Measurements from ENCODE around the gene NMNAT2. TPM values are rescaled to one million over a fixed set of nuclear protein-coding genes. Genes with fewer than 3 reads are reported as not detected.
A peak's percentile ranks its signal among the peaks of the same experiment; 100 is the strongest.

Gene NMNAT2
- total and polyA plus RNA-seq, 2 of the 8 experiments (the other 6 are each of a cell fraction or from before 2014, with no cell fraction given): 6.5 to 20.9 TPM

DNA sequence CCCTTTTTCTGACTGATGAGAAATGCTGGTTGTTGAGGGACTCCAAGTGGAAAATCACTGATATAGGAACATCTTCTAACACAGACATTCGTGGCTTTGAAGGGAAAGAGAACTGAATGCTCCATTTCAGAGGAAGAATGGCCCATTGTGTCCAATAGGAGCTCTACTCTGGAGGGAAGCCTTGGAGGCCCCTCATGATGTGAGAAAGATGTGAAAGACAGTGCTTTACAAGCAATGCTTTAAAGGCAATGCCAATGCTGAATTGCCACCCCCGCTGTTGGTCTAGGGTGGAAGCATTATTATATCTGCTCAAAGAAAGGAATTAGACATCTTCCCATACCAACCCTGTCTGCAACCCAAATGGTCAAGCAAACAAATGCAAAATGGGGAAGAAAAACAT, 13.7 kb downstream of the NMNAT2 start:
- FAIRE-seq (no peak), DNase-seq (ENCODE audit: low read depth in 1 of 2, low spot score in 2 of 2) (no peak)
- Histone ChIP-seq H3K9ac (replicated peaks in 1 of 4; ENCODE audit: extremely low read depth in 1 of 4, low read depth in 3 of 4, low read length in 3 of 4) (no peak overlapping the region), H3K9me3 (ENCODE audit: insufficient read depth in 2 of 2, low read depth in 1 of 2, low read length in 1 of 2) (no peaks in the 10 kb centered on the region), H2AK5ac (ENCODE audit: low read depth, low read length) (peak overlapping the region; percentile 88), H3K36me3 (ENCODE audit: control insufficient read depth in 2 of 4, insufficient read depth in 4 of 4, low read length in 3 of 4) (no peaks in the 10 kb centered on the region), H3K4me2 (ENCODE audit: insufficient read depth in 1 of 2, low read depth in 2 of 2, low read length in 2 of 2) (peak overlapping the region; percentile 4 to 51; a peak in 3 of 4 replicates), H3K56ac (replicated peaks; ENCODE audit: insufficient read length, low read depth, low read length) (no peak overlapping the region), H3K14ac (ENCODE audit: insufficient read length) (no peak overlapping the region), H3K79me2 (ENCODE audit: control insufficient read depth in 1 of 2, insufficient read depth in 2 of 2, low read length in 2 of 2) (0 out of 4 replicates have a peak, but pooled peaks cover 0 to 4% of the 10 kb centered on the region in 2 experiments), H2BK5ac (ENCODE audit: low read depth, low read length) (peak overlapping the region; percentile 89), H3K23me2 (ENCODE audit: low read depth, low read length) (no peaks in the 10 kb centered on the region), H4K8ac (ENCODE audit: extremely low read depth, insufficient read depth, low read length) (no peak overlapping the region), H3K27me3 (replicated peaks in 1 of 4; ENCODE audit: control insufficient read depth in 3 of 4, extremely low read depth in 1 of 4, insufficient read depth in 3 of 4, low read length in 3 of 4) (no peaks in the 10 kb centered on the region), H2BK120ac (replicated peaks; ENCODE audit: low read depth, low read length) (no peak overlapping the region), H3K4me3 (ENCODE audit: extremely low read depth in 1 of 4, insufficient read depth in 2 of 4, low read depth in 3 of 4, low read length in 4 of 4) (no peak overlapping the region), H3K27ac (ENCODE audit: low read depth, low read length) (0 out of 2 replicates have a peak overlapping the region, but pooled peaks have one; percentile 5), H2BK12ac (ENCODE audit: low read depth, low read length) (peak overlapping the region; percentile 86), H4K91ac (replicated peaks; ENCODE audit: insufficient read length, low read length) (peak overlapping the region; percentile 12), H3K4ac (replicated peaks; ENCODE audit: insufficient read length, low read depth, low read length) (peak overlapping the region; percentile 74), H2BK15ac (ENCODE audit: low read length) (no peak overlapping the region), H4K20me1 (replicated peaks in 1 of 2; ENCODE audit: control insufficient read depth in 1 of 2, insufficient read depth in 2 of 2, low read length in 2 of 2) (no peaks in the 10 kb centered on the region), H3K4me1 (replicated peaks in 1 of 4; ENCODE audit: control insufficient read depth in 3 of 4, insufficient read depth in 4 of 4, low read length in 3 of 4) (peaks cover 3 to 26% (median 24%) of the 10 kb centered on the region in 4 experiments), H3K18ac (ENCODE audit: extremely low read depth, low read length) (peak overlapping the region; percentile 52; the same call in 1 of the 2 replicates), H4K5ac (ENCODE audit: insufficient read length, low read depth, low read length) (no peak overlapping the region), H2BK20ac (ENCODE audit: low read length) (peak overlapping the region; percentile 99), H3K23ac (ENCODE audit: insufficient read length) (no peak overlapping the region), H2AFZ (ENCODE audit: low read length) (no peak overlapping the region), H3K79me1 (ENCODE audit: low read depth, low read length) (no peaks in the 10 kb centered on the region; the same call in 1 of the 2 replicates)
- 55% methylated on average over 2 of the region's 2 CpGs; no CpG with 5 or more reads in 1 of the 2 experiments for WGBS, 2 experiments (ENCODE audit: extremely low coverage in 1 of 2, insufficient coverage in 1 of 2, insufficient read length in 1 of 2, insufficient replicate concordance in 2 of 2, low coverage in 1 of 2, low lambda C conversion rate in 2 of 2, missing lambda C conversion rate in 1 of 2)
- ChIA-PET POLR2A (ENCODE audit: partially characterized antibody) (interaction anchor here (3.8 kb wide), 1 partner anchor 13 kb away, joined by 17 read pairs; the partner anchor contains the start of gene NMNAT2), CTCF (ENCODE audit: partially characterized antibody) (interaction anchor here (0.6 to 2.2 kb wide), 4 partner anchors 10 to 123 kb away, joined by 3 to 7 read pairs (median 4); no protein-coding TSS in a partner anchor)
- TF ChIP-seq RBBP5 (IDR thresholded peaks at IDR 0.05; ENCODE audit: borderline replicate concordance, low read depth, low read length) (no peak), BACH1 (IDR thresholded peaks at IDR 0.05; ENCODE audit: low read length) (no peak), E2F6 (IDR thresholded peaks at IDR 0.05) (no peak), EZH2 (IDR thresholded peaks at IDR 0.05; ENCODE audit: low read depth, low read length, severe bottlenecking) (no peak), SIRT6 (IDR thresholded peaks at IDR 0.05; ENCODE audit: low read length) (no peak)
